Measurements from ENCODE around the gene SMC4. TPM values are rescaled to one million over a fixed set of nuclear protein-coding genes. Genes with fewer than 3 reads are reported as not detected.
"Not testable (repeated sequence)": the region's sequence is repeated elsewhere in the genome, so short reads cannot be mapped to it uniquely, and the experiment has no call there.

SMC4 gene
- total and polyA plus RNA-seq, 10 of the 15 experiments (the other 5 are each of a cell fraction or from before 2014, with no cell fraction given): 75.6 to 288 (median 136) TPM

GRCh38 chr3:160355826-160356225 lies 43.6 kb upstream of the SMC4 start (continued):
- no peak for TF ChIP-seq IKZF1 (conservative IDR thresholded peaks at IDR 0.05)
- TF ChIP-seq POU2F2 (IDR thresholded peaks at IDR 0.05; ENCODE audit: borderline replicate concordance, low read depth, low read length): no peak
- no peak for TF ChIP-seq TCF7 (IDR thresholded peaks at IDR 0.05; ENCODE audit: borderline replicate concordance)
- no peak for TF ChIP-seq FOXK2 (IDR thresholded peaks at IDR 0.05)
- TF ChIP-seq, protein P1, sequence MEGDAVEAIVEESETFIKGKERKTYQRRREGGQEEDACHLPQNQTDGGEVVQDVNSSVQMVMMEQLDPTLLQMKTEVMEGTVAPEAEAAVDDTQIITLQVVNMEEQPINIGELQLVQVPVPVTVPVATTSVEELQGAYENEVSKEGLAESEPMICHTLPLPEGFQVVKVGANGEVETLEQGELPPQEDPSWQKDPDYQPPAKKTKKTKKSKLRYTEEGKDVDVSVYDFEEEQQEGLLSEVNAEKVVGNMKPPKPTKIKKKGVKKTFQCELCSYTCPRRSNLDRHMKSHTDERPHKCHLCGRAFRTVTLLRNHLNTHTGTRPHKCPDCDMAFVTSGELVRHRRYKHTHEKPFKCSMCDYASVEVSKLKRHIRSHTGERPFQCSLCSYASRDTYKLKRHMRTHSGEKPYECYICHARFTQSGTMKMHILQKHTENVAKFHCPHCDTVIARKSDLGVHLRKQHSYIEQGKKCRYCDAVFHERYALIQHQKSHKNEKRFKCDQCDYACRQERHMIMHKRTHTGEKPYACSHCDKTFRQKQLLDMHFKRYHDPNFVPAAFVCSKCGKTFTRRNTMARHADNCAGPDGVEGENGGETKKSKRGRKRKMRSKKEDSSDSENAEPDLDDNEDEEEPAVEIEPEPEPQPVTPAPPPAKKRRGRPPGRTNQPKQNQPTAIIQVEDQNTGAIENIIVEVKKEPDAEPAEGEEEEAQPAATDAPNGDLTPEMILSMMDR (IDR thresholded peaks at IDR 0.05 in 2 of 3, conservative IDR thresholded peaks at IDR 0.05 in 1 of 3; ENCODE audit: control insufficient read depth in 2 of 3, extremely low read depth in 1 of 3, insufficient read depth in 1 of 3, low read depth in 3 of 3, low read length in 3 of 3): no peak
- TF ChIP-seq, protein P2, sequence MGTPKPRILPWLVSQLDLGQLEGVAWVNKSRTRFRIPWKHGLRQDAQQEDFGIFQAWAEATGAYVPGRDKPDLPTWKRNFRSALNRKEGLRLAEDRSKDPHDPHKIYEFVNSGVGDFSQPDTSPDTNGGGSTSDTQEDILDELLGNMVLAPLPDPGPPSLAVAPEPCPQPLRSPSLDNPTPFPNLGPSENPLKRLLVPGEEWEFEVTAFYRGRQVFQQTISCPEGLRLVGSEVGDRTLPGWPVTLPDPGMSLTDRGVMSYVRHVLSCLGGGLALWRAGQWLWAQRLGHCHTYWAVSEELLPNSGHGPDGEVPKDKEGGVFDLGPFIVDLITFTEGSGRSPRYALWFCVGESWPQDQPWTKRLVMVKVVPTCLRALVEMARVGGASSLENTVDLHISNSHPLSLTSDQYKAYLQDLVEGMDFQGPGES (IDR thresholded peaks at IDR 0.05): no peak
- TF ChIP-seq TCF12 (IDR thresholded peaks at IDR 0.05; ENCODE audit: low read depth, low read length): no peak

GRCh38 chr3:160362896-160363295 lies 36.6 kb upstream of the SMC4 start:
- ATAC-seq; POLR2A ChIA-PET; BruUV-seq (replicated peaks); H3K9ac ChIP-seq (ENCODE audit: control insufficient read depth, insufficient read depth, low read length); H2AFZ ChIP-seq (ENCODE audit: control insufficient read depth, low read depth, low read length); H3K4me1 ChIP-seq (ENCODE audit: control insufficient read depth, insufficient read depth, low read length); H3K27ac ChIP-seq (ENCODE audit: control insufficient read depth, insufficient read depth); H4K20me1 ChIP-seq (ENCODE audit: control insufficient read depth, insufficient read depth); FAIRE-seq; in situ Hi-C loops (cut with MboI); H3K79me2 ChIP-seq (ENCODE audit: control insufficient read depth, insufficient read depth, low read length); RAD21 ChIA-PET (ENCODE audit: unreplicated experiment); H3K4me3 ChIP-seq; intact Hi-C loops (cut with micrococcal nuclease; ENCODE audit: unreplicated experiment); DNase-seq (ENCODE audit: low read depth, low spot score); H3K27me3 ChIP-seq (replicated peaks in 1 of 2; ENCODE audit: control insufficient read depth in 2 of 2, insufficient read depth in 2 of 2, low read length in 1 of 2); H3K36me3 ChIP-seq (ENCODE audit: control insufficient read depth in 2 of 2, insufficient read depth in 2 of 2, low read length in 1 of 2); H3K4me2 ChIP-seq (ENCODE audit: control insufficient read depth, insufficient read depth); SMC1A ChIA-PET (ENCODE audit: uncharacterized antibody, unreplicated experiment); CTCF ChIA-PET; H3K9me3 ChIP-seq (replicated peaks; ENCODE audit: control insufficient read depth, insufficient read depth, low read length): not testable (repeated sequence)
- WGBS (ENCODE audit: insufficient coverage, insufficient replicate concordance, low lambda C conversion rate, missing lambda C conversion rate): 92% methylated on average over 2 of the region's 2 CpGs

Measured in GM12878 (cell line).